NCI-H2171 treated with DMSO at 0.1 percent for 48 hours (cell line): ENCODE measurements around the gene PIAS1.
"Not testable (repeated sequence)": the region's sequence is repeated elsewhere in the genome, so short reads cannot be mapped to it uniquely, and the experiment has no call there.

Source experiments
- DNase-seq: peaks from one replicate; lab custom pipeline; 2025; lab: John Stamatoyannopoulos, UW

The PIAS1 gene

DNA sequence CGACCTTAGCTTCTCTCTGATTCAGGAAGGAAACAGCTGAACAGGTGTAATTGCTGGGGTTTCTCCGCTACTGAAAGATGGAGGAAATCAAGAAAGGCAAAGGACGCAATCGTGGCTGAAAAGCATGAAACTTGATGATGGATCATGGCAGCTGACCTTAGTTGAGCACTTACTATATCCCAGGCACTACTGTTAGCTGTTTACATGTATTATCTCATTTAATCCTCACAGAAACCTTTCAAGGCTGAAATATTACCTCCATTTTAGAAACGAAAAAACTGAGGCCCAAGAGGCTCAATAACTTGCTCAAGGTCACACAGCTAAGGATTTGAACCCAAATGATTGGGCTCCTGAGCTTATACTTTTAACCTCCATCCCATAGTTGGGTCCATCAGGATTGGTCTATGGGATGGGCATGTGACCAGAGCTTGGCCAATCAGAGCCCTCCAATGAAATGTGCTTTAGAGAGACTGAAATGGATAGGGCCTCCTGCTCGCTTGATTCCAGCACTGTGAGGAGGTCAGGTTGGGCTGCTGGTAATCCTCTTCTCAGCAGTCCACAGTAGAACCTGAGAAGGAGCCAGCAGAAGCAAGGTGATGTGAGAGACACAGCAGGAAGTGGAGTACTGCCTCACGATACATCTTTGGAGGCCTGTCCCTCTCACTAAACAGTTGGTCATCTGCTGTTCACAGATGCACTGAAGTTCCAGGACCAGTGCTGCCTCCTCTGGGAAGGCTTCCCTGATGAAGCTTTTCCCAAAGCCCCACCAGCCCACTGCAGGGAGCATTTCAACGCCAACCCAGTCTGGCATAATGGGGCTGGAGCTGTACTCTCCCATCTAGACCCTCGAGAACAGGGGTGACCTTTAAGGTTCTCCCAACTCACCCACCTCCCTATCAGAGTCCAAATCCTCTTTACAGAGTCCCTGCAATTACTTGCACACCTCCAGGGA, 165.0 kb downstream of the PIAS1 start:
- DNase-seq, result no peak

DNA sequence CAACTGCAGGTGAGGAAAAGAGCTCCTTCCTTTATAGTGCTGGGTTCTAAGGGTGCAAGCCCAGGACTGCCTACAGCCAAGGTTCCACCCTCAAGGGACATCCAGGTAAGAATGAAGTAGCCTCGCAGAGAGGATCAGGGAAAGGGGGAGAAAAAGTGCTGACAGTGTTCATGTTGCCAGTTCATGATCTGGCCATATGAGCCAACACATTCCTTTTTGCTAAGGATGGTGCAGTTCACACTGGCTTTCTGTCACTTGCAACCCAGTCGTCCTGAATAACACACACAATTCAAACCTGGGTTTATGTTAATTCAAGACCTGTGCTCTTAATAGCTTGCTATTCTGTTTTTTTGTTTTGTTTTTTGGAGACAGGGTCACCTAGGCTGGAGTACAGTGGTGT, 166.4 kb downstream of the PIAS1 start:
- DNase-seq, result no peak

DNA sequence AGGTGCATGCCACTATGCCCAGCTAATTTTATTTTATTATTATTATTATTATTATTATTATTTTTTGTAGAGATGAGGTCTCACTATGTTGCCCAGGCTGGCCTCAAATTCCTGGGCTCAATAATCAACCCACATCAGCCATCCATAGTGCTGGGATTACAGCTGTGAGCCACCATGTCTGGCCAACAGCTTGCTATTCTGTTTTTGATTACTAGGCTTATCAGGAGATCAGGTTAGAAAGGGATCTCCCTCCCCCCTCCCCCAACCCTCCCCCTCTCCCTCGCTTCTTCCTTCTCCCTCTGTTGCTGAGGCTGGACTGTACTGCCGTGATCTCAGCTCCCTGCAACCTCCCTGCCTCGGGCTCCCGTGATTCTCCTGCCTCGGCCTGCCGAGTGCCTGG, 166.9 kb downstream of the PIAS1 start:
- no peak for DNase-seq

DNA sequence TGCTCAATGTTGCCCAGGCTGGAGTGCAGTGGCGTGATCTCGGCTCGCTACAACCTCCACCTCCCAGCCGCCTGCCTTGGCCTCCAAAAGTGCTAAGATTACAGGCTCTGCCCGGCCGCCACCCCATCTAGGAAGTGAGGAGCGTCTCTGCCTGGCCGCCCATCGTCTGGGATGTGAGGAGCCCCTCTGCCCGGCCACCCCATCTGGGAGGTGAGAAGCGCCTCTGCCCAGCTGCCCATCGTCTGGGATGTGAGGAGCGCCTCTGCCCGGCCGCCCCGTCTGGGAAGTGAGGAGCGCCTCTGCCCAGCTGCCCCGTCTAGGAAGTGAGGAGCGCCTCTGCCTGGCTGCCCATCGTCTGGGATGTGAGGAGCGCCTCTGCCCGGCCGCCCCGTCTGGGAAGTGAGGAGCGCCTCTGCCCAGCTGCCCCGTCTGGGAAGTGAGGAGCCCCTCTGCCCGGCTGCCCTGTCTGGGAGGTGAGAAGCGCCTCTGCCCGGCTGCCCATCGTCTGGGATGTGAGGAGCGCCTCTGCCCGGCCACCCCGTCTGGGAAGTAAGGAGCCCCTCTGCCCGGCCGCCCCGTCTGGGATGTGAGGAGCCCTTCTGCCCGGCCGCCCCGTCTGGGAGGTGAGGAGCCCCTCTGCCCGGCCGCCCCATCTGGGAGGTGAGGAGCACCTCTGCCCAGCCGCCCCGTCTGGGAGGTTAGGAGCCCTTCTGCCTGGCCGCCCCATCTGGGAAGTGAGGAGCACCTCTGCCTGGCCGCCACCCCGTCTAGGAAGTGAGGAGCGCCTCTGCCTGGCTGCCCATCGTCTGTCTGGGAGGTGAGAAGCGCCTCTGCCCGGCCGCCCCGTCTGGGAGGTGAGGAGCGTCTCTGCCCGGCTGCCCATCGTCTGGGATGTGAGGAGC, 167.7 kb downstream of the PIAS1 start:
- DNase-seq, result not testable (repeated sequence)

DNA sequence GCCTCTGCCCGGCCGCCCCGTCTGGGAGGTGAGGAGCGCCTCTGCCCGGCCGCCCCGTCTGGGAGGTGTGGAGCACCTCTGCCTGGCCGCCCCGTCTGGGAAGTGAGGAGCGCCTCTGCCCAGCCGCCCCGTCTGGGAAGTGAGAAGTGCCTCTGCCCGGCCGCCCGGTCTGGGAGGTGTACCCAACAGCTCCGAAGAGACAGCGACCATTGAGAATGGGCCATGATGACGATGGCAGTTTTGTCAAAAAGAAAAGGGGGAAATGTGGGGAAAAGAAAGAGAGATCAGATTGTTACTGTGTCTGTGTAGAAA, 168.3 kb downstream of the PIAS1 start:
- not testable (repeated sequence) for DNase-seq

DNA sequence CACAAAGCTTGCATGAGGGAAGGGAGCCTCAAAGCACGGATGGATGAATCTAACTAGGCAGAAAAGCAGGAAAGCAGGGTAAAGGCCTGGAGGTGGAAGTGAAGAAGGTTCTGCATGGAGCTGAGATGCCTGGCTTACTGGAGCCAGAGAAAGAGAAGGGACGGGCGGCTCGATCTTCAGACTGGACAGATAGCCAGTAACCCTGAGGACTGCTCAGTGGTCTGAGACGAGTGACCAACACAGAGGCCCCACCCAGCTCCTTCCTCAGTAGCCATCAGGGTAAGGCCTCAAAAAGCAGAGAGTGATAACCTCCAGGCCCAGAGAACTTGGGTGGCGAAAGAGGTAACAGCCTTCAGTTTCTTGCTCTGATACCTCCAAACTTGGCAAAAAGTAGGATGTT, 169.1 kb downstream of the PIAS1 start:
- no peak for DNase-seq

DNA sequence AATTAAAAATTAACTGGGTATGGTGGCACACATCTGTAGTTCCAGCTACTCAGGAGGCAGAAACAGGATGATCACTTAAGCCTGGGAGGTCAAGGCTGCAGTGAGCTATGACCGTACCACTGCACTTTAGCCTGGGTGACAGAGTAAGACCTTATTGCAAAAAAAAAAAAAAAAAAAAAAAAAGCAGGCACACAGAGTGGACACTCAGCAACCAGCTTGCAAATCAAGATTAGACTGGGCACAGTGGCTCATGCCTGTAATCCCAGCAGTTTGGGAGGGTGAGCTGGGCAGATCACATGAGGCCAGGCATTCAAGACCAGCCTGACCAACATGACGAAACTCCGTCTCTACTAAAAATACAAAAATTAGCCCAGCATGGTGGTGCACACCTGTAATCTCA, 170.0 kb downstream of the PIAS1 start:
- DNase-seq, result no peak

DNA sequence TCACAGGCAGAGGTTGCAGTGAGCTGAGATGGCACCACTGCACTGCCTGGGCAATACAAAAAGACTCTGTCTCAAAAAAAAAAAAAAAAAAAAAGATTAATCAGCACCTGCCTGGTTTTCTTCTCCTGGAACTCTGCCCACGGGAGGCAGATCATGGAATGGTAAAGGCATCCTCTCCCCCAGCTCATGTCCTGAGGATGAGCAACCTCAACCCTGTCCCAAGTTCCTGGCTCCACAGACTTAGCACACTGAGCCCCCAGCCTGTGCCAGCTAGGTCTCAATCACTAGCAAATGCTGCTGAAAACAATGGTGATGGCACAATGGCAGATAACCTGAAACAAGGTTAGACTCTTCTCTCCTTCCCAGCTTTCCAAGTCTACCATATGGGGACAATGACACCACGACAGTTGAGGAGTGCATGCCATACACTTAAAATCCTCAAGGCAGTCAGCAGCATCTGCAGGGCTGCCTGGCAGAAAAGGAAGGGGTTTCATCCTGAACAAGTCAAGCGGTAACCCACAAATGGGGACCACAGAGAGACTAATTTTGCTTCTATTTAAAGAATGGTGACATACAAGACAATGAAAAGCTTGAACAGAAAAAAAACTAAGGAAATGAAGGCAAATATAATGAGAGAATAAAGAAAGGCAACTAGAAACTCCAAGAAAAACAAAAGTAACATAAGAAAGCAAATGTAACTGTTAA, 170.6 kb downstream of the PIAS1 start:
- DNase-seq, result peak; percentile 83

DNA sequence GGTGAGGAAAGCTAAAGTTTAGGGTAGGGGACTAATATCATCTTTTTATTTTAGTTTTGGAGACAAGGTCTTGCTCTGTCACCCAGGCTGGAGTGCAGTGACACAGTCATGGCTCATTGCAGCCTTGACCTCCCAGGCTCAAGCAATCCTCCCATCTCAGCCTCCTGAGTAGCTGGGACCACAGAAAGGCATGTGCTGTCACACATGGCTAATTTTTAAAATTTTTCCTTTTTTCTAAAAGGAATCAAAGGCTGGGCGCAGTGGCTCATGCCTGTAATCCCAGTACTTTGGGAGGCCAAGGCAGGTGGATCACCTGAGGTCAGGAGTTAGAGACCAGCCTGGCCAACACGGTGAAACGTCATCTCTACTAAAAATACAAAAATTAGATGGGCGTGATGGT, 171.3 kb downstream of the PIAS1 start:
- DNase-seq, result not testable (repeated sequence)

DNA sequence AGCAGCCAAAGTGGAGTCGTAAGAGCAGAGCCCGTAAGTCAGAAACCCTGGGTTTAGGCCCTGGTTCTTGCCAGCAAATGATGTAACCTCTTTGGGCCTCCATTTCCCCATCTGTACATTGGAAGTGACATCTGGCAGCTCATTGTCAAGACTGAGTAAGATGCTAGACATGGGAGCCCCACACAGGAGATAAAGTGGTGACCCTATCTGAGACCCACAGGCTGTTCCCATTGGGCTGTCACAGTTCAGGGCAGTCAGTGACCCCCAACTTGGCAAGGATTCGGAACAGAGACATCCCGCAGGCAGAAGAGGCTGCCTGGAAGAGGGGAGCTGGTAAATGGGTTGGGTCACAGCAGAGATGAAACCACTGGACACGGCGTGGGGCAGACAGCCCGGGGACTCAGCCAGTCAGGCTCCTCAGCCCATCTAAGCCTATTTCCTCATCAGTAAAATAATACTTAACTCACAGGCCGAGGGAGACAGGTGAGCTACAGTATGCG, 173.6 kb downstream of the PIAS1 start:
- no peak for DNase-seq

DNA sequence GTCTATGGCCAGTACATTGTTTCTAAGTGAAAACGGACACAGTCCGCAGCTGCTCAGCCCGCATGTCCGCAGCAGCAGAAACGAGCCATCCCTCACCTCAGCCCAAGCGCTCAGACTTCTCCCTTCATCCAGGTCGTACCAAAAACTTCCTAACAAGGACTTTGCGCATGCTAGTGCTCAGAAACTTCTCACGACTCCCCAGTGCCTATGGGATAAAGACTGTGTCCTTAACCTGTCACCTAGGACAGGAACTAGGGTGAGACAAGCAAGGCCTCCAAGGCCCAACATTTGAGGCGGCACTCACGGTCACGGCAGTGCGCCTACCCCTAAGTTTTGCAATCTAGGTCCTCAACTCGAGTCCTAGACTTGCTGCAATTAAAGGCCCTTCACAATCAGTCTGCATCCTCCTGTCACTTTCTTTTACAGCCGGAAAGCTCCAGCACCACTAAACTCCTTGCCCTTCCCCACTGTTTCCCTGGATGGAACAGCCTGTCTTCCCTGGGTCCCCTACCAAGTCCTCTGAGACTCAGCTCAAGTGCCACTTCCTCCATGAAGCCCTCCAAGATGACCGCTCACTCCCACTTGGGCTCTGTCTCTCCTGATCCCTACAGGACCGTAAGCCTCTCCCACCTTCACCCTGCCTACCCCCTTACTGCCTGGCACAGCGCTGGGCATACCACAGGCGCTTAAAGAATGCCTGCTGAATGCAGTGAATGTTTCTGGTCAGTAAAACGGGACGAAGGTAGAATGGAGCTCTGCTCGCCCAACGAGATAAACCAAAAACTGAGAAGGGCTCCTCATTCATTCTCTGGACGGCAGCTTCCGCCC, 174.2 kb downstream of the PIAS1 start:
- DNase-seq, result peak; percentile 14

DNA sequence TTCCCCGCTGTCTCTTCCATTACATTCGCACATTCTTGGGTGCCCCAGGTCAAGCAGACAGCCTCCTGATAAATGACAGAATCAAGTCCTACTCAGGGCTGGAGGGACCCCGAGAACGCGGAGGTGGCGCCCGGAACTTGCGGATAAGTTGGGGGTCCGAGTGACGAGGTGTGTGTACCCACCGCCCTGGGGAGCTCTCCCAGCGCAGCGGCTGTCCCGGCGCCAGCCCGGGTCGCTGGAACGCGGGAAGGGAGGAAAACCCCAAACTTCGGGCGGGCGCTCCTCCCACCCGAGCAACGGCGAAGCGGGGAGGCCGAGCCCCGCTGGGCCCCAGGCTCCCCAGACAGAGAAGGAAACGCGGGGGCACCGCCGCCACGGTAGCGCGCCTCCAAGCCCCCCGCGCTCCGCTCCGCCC, 174.9 kb downstream of the PIAS1 start:
- peak; percentile 44 for DNase-seq

DNA sequence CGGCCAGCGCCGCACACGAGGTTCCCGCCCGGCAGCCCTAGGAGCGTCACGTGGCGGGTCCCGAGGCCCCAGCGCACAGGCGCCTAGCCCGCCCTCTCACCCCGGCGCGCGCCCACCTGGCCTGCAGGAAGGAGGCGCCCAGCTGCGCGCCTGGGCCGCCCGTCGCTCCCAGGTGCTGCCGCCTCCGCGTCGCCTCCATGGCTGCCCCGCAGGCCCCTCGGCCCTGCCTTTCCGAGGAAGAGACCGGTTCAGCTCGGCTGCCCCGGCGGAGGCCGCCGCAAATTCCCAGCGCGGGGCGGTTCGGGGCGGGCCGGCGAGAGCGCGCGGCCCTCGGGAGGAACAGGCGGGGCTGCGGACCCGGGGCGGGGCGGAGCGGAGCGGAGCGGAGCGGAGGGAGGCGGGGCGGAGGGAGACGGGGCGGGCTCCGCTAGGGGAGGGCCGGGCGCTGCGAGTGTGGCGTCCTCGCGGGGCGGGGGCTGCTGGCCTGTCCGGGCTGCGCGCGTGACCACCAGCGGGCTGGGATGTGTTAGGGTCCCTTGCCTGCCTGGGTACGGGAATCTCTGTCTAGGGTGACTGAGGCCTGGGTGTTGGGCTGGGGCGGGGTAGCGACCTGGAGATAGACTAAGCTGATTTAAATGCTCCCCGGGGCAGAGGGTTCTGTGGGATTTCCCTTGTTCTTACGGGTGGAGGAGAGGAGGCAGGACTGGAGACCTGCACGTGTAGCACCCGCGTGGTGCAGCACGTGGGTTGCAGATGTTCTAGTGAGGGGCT, 175.5 kb downstream of the PIAS1 start, which contains the start of gene CLN6:
Gene CLN6 (minus strand): TSS at position 343 of the 771 bp plus-strand sequence. CDS start 144 bp downstream, at position 199.
- DNase-seq, result peak; percentile 86

DNA sequence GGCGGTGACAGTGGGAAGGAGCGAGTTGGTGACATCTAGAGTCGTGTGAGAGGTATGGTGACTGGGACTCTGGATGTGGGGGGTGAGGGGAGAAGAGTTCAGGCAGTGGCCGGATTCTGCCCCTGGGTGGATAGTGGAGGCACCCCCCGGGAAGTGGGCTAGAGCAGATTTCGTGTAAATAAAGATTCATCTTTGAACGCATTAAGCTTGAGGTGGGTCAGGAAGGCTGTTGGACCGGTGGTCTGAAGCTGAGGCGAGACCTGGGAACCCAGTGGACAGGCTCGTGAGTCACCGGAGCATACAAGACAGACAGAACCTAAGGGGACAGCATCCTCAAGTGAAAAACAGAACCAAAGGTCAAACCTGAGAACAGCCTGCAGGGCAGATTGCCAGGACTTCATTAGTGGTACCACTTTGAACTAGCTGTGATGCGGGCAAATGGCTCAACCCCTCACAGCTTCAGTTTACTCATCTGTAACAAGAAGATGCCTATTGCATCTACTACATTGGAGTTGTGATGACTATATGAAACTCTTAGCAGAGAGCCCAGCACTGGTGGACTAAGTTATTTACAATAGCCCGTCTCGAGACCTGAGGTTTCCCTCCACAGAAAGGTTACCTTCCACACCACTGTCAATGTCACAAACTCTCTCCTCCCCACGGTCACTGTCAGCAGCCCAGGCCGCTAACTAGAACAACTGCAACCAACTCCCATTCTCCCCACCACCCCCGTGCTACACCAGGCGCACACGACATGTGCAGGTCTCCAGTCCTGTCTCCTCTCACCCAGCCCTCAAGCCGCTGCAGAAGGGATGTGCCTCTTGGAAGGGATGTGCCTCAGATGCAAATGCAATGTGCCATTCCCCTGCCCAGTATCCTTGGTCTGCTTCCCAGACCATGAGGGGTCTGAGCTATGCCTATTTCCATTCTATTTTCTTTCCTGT, 176.3 kb downstream of the PIAS1 start:
- peak; percentile 49 for DNase-seq

DNA sequence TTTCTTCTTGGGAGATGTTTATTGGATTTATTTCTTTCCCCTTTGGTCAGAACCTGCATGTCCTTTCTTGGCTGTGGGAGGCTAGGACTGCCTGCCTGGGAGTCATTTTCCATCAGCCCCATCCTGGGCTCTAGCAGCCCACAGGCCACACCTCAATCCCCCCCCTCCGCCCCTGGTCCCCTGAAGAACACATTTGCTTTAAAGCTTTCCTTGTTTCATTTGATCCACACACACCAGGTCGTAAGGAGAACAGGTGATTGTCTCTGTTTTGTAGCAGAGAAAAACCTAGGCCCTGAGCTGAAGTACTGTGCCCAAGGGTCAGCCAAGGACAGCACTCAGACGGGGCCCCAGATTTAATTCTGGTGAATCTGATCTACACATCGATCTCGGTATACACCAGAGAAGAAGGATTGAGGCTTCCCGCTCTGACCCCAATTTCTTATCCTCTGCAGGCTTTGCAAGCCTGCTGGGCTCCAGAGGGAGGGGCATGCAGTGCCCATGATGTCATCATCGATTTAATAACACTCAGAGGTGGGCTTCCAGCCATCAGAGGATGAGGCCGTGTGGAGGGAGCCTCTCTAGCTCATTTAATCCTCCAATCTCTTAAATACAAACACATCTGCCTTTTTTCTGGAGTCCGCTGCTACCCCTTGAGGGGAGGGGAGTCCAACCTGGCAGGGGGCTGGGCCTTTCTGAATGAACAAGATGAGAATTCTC, 177.1 kb downstream of the PIAS1 start:
- DNase-seq, result no peak

DNA sequence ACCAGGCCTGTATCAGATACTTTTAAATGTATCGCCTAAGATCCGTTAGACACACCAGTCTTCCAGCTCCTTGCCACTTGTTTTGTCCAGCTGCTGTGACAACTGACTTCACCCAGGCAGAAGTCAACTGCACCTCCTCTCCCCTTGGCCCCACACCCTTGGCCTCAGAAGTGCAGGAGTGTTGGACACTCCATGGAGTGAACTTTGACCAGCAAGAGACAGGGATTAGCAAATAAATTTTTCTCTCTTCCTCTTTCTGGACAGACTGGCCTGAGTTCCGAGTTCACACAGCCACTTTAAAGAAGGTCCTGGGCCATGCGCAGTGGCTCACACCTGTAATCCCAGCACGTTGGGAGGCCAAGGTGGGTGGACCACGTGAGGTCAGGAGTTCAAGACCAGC, 178.3 kb downstream of the PIAS1 start:
- DNase-seq, result no peak

DNA sequence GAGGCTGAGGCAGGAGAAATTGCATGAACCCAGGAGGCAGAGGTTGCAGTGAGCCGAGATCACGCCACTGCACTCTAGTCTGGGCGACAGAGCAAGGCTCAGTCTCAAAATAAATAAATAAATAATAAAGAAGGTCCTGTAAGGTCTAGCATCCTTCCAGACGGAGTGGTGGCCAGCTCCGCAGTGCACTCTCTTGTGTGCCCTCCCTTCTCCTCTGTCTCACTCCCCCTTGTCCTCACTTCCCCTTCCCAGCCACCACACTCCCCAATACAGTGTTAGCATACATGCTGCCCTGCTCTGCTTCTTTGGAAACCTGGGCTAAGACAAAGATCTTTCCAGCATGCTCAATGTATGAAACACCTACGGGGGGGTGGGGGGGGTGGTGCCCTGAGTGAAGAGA, 178.8 kb downstream of the PIAS1 start:
- DNase-seq, result no peak

DNA sequence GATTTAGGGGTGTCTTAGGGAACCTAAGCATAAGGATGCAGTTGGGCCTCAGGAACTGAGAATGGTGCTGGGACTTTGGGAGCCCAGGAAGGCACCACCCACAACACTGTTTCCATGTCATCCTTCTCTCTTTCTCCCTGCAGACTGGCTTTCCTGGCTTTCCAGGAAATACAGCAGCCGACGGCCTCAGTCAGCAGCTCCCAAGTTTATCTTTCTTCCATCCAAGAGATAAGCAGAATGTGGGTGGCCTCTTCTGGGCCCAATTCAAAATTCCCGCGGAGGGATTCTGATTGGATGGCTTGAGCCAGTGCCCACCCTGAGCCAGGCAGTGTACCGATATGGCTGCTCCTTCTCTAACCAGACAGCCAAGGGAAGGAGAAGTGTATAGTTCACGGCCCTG, 179.9 kb downstream of the PIAS1 start:
- DNase-seq, result no peak

DNA sequence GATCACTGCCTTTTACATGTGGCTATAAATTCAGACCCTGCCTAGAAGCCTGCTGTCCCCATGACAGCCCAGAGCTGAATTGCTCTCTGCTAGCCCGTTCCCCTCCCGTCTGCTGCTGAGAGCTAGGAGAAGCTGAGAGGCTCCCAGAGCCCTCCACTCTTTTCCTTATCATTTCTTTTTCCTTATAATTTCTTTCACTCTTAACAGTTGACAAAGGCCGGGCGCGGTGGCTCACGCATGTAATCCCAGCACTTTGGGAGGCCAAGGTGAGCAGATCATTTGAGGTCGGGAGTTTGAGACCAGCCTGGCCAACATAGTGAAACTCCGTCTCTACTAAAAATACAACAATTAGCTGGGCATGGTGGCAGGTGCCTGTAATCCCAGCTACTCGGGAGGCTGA, 180.4 kb downstream of the PIAS1 start:
- not testable (repeated sequence) for DNase-seq
